Right kidney (tissue), 1 donor: Measurements from ENCODE around the gene RAB43.

Experiments
- DNase-seq: peaks from one replicate; pipeline ENCODE4 v3.0.0-alpha.2; 2016

The RAB43 gene

GRCh38 chr3:129040039-129040336 lies 81.6 kb downstream of the RAB43 start:
- DNase-seq = no peak

- no peak for DNase-seq
These were observed 82.1 kb downstream of the RAB43 start for GRCh38 chr3:129039271-129040038.

GRCh38 chr3:129038121-129038855 lies 83.3 kb downstream of the RAB43 start:
- no peak for DNase-seq
